Renal cortex interstitium (tissue), 11 donors: Measurements from ENCODE around the gene FPR1. TPM values are rescaled to one million over a fixed set of nuclear protein-coding genes. Genes with fewer than 3 reads are reported as not detected.
A peak's percentile ranks its signal among the peaks of the same experiment; 100 is the strongest.

Experiments used
- DNase-seq, 11 donors: peaks; one replicate each; pipeline ENCODE4 v3.0.0-alpha.2; 2013; ENCODE audit warnings: low read depth in 9 of 11, low spot score in 4 of 11; ENCODE audit errors: extremely low read depth in 1 of 11
- polyA plus RNA-seq, 3 donors: library from polyadenylated mRNA; unstranded; fragments of 120-200 nt; gene quantifications; one replicate each; pipeline ENCODE4 v1.2.1, GENCODE V29; 2013; ENCODE audit not compliant: insufficient read length in 3 of 3

The FPR1 gene
- polyA plus RNA-seq, 3 donors, result 1.2 to 5.0 (median 1.5) TPM

DNA sequence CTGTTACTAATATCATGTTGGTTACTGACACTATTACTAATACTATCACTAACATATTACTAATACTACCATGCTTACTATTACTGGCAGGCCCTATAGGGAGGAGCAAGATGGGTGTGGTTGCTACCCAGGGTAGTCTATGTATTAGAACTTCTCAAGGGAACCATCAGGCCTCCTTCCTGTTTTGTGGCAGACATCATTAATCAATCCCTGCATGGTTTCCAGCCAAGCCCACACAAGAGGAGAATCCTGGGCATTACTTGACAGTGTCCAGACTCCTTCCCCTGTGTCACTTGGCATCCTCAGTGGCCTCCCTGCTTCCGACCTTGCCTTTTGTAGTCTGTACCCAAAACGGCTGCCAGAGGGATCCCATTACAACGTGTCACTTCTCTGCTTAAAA lies 36.8 kb downstream of the FPR1 start:
- no peak for DNase-seq

GRCh38 chr19:51713319-51714285 lies 38.1 kb downstream of the FPR1 start:
- DNase-seq, result no peak

- DNase-seq, result no peak
Measured at GRCh38 chr19:51712461-51713081, 39.1 kb downstream of the FPR1 start.

- DNase-seq, result no peak
Measured at GRCh38 chr19:51711702-51712101, 40.0 kb downstream of the FPR1 start.

- no peak for DNase-seq
Measured at GRCh38 chr19:51710163-51710562, 41.5 kb downstream of the FPR1 start.

DNA sequence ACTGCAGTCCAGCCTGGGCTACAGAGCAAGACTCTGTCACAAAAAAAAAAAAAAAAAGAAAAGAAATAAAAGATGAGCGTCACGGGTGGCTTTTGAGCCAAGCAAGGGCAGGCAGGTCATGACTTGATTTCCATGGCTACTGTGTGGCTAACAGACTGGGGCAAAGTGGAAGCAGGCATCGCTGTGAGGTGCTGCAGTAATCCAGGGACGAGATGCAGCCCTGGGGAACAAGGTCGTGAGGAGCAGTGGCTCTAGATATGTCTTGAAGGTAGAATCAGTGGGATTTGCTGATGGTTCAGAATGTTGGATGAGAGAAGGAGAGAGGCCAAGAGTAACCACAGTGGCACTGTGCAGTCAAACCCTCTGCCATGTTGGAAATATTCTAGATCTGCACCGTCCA lies 42.1 kb downstream of the FPR1 start:
- DNase-seq, result no peak

DNA sequence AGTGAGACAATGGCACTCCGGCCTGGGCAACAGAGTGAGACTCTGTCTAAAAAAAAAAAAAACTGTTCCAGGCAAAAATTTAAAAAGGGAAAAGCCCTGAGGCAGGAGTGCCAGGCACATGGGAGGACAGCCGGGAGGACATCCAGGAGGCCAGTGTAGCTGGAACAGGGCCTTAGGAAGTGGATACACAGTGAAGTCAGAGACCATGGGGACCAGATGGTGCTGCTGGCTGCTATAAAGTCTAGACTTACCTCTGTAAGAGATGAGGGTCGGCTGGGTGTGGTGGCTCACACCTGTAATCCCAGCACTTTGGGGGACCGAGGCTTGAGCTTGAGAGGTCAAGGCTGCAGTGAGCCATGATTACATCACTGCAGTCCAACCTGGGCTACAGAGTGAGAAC lies 42.9 kb downstream of the FPR1 start:
- DNase-seq, result no peak

GRCh38 chr19:51706885-51707284 lies 44.8 kb downstream of the FPR1 start:
- DNase-seq, result no peak

DNA sequence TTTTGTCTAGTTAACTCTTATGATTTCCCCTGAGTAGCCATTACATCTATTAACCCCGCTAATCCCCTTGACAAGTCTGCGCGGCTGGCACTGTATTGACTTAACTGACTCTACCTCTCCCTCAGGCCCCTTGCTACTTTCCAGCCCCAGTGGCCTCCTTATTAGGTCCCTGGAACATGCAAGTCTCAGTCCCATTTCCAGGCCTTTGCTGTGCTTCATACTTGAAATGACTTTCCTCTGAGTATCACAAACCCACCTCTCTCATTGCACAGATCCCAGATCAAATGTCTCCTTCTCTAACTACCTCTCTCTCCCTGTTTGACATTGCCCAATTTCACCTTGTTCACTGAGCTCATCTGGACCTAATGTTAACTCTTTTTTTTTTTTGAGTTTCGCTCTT lies 45.4 kb downstream of the FPR1 start:
- no peak for DNase-seq

- no peak for DNase-seq
Measured at GRCh38 chr19:51704626-51705025, 47.1 kb downstream of the FPR1 start.

GRCh38 chr19:51703575-51704515 lies 47.8 kb downstream of the FPR1 start:
- peak in 10 of 11 donors; percentile 83 to 95 (median 90) for DNase-seq

GRCh38 chr19:51702825-51703574 lies 48.7 kb downstream of the FPR1 start:
- DNase-seq, result peak in 3 of 11 donors; percentile 19 to 29 (median 25)

DNA sequence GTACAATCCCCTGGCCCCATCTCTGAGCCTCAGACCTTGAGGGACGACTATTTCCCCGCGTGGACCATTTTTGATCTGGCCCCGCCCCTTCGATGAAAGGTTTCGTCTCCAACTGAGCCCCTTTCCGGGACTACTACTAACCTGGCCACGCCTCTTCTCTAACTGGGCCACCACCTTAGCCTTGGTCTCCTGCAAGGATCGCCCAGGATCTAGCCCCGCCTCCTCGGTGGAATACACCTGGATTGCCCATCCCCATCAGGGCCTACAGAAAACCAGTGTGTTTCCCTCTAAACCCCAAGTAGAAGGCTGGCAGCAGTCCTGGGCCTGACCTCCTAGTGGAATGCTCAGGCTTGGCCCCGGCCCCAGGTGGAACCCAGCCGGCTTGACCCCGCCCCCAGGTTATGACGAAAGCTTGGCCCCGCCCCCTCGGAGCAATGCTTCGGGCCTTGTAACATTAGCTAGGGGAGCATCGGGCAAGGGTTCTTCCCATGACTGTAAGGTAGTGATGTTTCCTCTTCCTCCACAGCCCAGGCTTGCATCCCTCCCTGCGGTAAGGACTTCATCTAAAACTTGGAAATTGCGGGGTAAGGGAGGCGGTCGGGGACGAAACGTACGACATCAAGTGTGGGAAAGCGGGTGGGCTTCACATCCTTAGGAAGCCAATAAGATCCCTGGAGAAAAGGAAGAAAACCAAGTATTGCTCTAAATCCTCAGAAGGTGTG lies 49.4 kb downstream of the FPR1 start:
- DNase-seq, result peak in 4 of 11 donors; percentile 25 to 56 (median 30)

GRCh38 chr19:51701468-51702100 lies 50.1 kb downstream of the FPR1 start:
- no peak for DNase-seq

- no peak for DNase-seq
Measured at GRCh38 chr19:51699170-51699569, 52.5 kb downstream of the FPR1 start.

GRCh38 chr19:51698296-51698695 lies 53.4 kb downstream of the FPR1 start:
- DNase-seq, result no peak

- no peak for DNase-seq
Measured at GRCh38 chr19:51697169-51697776, 54.4 kb downstream of the FPR1 start.
